Stimulated activated CD4-positive, alpha-beta T cell treated with anti-CD3 and anti-CD28 coated beads, Interleukin-15, amount 100 ng/mL, for 48 hours (primary cell): Measurements from ENCODE around the gene ZNF606.
A peak's percentile ranks its signal among the peaks of the same experiment; 100 is the strongest.

Source experiments
- DNase-seq, 2 donors: peaks; one replicate each; pipeline ENCODE4 v3.0.0-alpha.2; 2020; ENCODE audit warnings: low read depth in 2 of 2

The ZNF606 gene

DNA sequence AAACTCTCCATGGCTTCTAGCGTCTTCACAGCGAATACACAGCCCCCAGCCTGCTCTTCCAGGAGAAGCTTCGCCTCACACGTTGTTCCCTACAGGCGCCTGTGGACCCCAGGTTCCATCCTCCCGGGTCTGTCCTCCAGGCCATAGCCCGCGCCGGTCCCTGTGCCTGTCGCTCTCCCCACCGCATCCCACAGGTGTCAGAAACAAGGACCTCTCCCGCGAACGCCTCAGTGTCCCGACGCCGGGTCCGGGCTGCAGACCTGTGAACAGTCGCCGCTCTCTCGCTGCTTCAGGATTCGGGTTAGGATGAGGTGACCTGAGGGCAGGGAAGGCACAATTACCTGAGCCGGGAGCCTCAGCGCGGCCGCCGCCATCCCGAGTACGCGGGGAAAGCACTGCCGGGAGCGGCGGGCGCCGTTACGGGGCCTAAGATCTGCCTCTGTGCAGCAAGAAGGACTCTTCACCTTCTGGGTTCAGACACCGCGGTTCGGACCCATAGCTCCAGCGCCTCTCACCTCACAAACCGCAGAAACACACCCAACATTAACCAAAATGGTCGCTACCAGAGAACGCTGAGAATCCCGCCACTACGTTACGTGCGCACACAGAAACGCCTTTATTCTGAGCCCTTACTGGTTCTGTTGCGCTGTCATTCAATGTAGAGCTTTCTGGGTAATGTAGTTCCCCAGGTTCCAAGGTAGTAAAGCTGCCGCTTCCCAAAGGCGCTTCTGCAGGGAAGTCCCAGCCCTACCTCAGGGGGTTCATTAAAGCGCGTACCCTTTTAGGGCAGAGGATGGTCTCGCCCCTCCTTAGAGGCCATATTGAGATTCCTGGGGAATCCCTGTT lies 67.6 kb downstream of the ZNF606 start, which contains the start of gene ZNF418:
TSS of gene ZNF418 (minus strand) at position 583 of the 846 bp plus-strand sequence. CDS start 1,580 bp downstream, outside the sequence.
- peak in 1 of 2 donors; percentile 12 for DNase-seq

DNA sequence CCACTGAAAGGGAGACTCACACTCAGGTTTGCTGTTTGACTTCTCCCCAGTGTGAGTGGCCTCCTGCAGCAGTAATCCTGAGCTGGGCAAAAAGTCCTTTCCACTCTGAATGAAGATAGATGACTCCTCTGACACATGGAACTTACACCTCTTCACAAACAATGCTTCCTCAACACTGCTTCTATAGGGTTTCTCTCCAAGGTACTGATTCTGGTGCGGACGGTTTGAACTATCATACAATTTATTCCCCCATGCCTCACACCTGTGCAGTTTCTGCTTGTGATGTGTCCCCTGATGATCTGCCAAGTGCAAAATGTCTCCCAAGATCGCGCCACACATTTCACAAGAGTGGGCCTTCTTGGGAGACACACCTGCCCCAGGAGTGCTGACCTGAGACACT lies 75.0 kb downstream of the ZNF606 start:
- DNase-seq: no peak
